AG04450 (cell line): Measurements from ENCODE around the gene ANO4. TPM values are rescaled to one million over a fixed set of nuclear protein-coding genes. Genes with fewer than 3 reads are reported as not detected.

Source experiments
- CTCF ChIA-PET: fragments of 300-600, 350-600 bp; formaldehyde crosslinking; extraction: SDS; loops from one replicate; lab custom pipeline; 2022; ENCODE audit warnings: antibody characterized with exemption, inconsistent platforms; lab: Charles Lee
- POLR2A ChIA-PET: fragments of 350-600 bp; formaldehyde crosslinking; extraction: SDS; loops from one replicate; lab custom pipeline; 2021; ENCODE audit warnings: antibody characterized with exemption, inconsistent platforms; lab: Yijun Ruan, JAX
- DNase-seq: peaks from one replicate; pipeline ENCODE4 v3.0.0-alpha.2; 2011; ENCODE audit warnings: low read depth, low spot score
- H3K27ac ChIP-seq: one replicate; pipeline ENCODE4 v1.5.1; 2012; ENCODE audit warnings: low read depth, low read length, control low read depth
- H3K27me3 ChIP-seq: one replicate; pipeline ENCODE4 v1.6.0; 2012; ENCODE audit warnings: low read length; ENCODE audit not compliant: control insufficient read depth, insufficient read depth
- H3K4me3 ChIP-seq: 2 replicates; pipeline ENCODE4 v1.5.1; 2011; ENCODE audit warnings: mild to moderate bottlenecking, low read depth, low read length, control low read depth
- H3K9me3 ChIP-seq: 2 replicates; pipeline ENCODE4 v1.5.1; 2012; ENCODE audit warnings: low read length; ENCODE audit not compliant: control insufficient read depth, insufficient read depth
- polyA plus RNA-seq: library from polyadenylated mRNA; depleted of rRNA; stranded (reverse); fragments of >200 nt; gene quantifications from 2 replicates; pipeline ENCODE4 v1.2.3, GENCODE V29; 2011
- TF ChIP-seq, protein P1 (sequence below): IDR thresholded peaks from 2 replicates; pipeline ENCODE4 v1.5.1; 2011; ENCODE audit warnings: low read depth, low read length, control low read depth, inconsistent platforms

Gene ANO4
- polyA plus RNA-seq, 1 experiment, result 7.5 TPM

- DNase-seq, result no peak
- no peaks in the 10 kb centered on the region for H3K27me3 ChIP-seq
- CTCF ChIA-PET, result no interaction called here
- TF ChIP-seq, protein P1, sequence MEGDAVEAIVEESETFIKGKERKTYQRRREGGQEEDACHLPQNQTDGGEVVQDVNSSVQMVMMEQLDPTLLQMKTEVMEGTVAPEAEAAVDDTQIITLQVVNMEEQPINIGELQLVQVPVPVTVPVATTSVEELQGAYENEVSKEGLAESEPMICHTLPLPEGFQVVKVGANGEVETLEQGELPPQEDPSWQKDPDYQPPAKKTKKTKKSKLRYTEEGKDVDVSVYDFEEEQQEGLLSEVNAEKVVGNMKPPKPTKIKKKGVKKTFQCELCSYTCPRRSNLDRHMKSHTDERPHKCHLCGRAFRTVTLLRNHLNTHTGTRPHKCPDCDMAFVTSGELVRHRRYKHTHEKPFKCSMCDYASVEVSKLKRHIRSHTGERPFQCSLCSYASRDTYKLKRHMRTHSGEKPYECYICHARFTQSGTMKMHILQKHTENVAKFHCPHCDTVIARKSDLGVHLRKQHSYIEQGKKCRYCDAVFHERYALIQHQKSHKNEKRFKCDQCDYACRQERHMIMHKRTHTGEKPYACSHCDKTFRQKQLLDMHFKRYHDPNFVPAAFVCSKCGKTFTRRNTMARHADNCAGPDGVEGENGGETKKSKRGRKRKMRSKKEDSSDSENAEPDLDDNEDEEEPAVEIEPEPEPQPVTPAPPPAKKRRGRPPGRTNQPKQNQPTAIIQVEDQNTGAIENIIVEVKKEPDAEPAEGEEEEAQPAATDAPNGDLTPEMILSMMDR, result peak; percentile 13; the same call in 1 of the 2 replicates
- POLR2A ChIA-PET, result no interaction called here
- H3K9me3 ChIP-seq, result no peaks in the 10 kb centered on the region
- no peak overlapping the region for H3K27ac ChIP-seq
- H3K4me3 ChIP-seq, result no peak overlapping the region
Observed at GRCh38 chr12:100993916-100994450, 199.4 kb downstream of the ANO4 start.

GRCh38 chr12:100995201-100995600, 200.6 kb downstream of the ANO4 start:
- ChIA-PET POLR2A (no interaction called here), CTCF (no interaction called here)
- DNase-seq, result no peak
- TF ChIP-seq, protein P1, result no peak
- Histone ChIP-seq H3K9me3 (no peaks in the 10 kb centered on the region), H3K4me3 (no peak overlapping the region), H3K27me3 (no peaks in the 10 kb centered on the region), H3K27ac (no peak overlapping the region)

GRCh38 chr12:100995771-100996170, 201.2 kb downstream of the ANO4 start:
- DNase-seq, result no peak
- TF ChIP-seq, protein P1, result no peak
- ChIA-PET CTCF (no interaction called here), POLR2A (no interaction called here)
- no peak overlapping the region for H3K27ac ChIP-seq
- H3K27me3 ChIP-seq, result no peaks in the 10 kb centered on the region
- H3K4me3 ChIP-seq, result no peak overlapping the region
- no peaks in the 10 kb centered on the region for H3K9me3 ChIP-seq

DNA sequence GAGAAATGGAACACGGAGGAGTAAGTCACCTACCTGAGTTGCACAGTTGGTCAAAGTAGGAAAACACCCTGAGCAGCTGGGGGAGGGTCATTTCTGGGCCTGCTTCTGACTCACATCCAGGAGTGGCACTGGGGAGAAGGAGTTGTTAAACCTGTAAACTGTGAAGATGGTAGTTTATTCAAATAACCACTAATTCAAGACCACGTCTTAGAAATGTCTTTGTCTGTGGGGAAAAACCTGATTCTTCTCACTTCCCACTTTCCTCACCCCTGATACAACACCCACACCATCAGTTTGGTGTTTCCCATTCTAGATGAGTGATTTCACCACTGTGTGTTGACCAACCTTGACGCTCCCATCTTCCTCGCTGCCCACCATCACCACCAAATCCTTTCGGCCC, 207.1 kb downstream of the ANO4 start:
- Histone ChIP-seq H3K27ac (no peak overlapping the region), H3K27me3 (no peaks in the 10 kb centered on the region), H3K9me3 (no peaks in the 10 kb centered on the region), H3K4me3 (no peak overlapping the region)
- TF ChIP-seq, protein P1, result no peak
- POLR2A ChIA-PET, result no interaction called here
- CTCF ChIA-PET, result no interaction called here
- no peak for DNase-seq

GRCh38 chr12:101002696-101003419, 208.3 kb downstream of the ANO4 start:
- POLR2A ChIA-PET, result no interaction called here
- no peaks in the 10 kb centered on the region for H3K27me3 ChIP-seq
- no peaks in the 10 kb centered on the region for H3K9me3 ChIP-seq
- H3K27ac ChIP-seq, result no peak overlapping the region
- TF ChIP-seq, protein P1, result no peak
- CTCF ChIA-PET, result no interaction called here
- H3K4me3 ChIP-seq, result no peak overlapping the region
- DNase-seq, result no peak
